ENCODE data around the gene SMARCA1.

DNA sequence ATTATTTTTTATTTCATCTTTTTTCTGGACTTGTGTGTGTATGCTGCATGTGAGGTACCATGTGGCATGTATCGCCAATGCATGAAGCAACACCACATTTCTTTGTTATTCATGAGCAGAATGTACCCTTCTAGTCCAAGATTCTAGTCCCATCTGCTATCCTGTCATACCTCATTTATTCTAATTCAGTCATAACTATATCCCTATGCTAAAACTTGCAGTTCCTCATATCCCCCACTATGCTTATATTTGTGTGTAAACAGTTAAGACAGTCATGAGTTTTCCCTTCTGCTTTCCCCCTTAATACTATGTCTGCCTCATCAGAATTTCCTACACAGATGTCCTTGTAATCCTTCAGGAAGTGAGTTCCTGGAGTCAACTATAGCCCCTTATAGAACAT, 36.5 kb upstream of the SMARCA1 start:
- TF ChIP-seq EZH2 (IDR thresholded peaks at IDR 0.05; ENCODE audit: borderline replicate concordance, low read depth, low read length, poor library complexity, severe bottlenecking): no peak
- TF ChIP-seq, protein P1, sequence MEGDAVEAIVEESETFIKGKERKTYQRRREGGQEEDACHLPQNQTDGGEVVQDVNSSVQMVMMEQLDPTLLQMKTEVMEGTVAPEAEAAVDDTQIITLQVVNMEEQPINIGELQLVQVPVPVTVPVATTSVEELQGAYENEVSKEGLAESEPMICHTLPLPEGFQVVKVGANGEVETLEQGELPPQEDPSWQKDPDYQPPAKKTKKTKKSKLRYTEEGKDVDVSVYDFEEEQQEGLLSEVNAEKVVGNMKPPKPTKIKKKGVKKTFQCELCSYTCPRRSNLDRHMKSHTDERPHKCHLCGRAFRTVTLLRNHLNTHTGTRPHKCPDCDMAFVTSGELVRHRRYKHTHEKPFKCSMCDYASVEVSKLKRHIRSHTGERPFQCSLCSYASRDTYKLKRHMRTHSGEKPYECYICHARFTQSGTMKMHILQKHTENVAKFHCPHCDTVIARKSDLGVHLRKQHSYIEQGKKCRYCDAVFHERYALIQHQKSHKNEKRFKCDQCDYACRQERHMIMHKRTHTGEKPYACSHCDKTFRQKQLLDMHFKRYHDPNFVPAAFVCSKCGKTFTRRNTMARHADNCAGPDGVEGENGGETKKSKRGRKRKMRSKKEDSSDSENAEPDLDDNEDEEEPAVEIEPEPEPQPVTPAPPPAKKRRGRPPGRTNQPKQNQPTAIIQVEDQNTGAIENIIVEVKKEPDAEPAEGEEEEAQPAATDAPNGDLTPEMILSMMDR (conservative IDR thresholded peaks at IDR 0.05; ENCODE audit: low read depth, low read length): no peak

Measured in A673 (cell line).